D721Med (cell line): ENCODE measurements around the gene EPC2.

Experiments
- DNase-seq: peaks from one replicate; pipeline ENCODE4 v3.0.0; 2011; ENCODE audit warnings: low spot score; ENCODE audit not compliant: insufficient read length
- FAIRE-seq: peaks from 2 replicates; lab custom pipeline; 2011; peaks lifted over from hg19 to GRCh38; lab: Jason Lieb, UNC
- CTCF ChIP-seq: IDR thresholded peaks from 2 replicates; pipeline ENCODE4 v1.5.1; 2012; ENCODE audit warnings: mild to moderate bottlenecking, control low read depth; ENCODE audit not compliant: insufficient read depth; ENCODE audit errors: missing control alignments

The EPC2 gene, protein sequence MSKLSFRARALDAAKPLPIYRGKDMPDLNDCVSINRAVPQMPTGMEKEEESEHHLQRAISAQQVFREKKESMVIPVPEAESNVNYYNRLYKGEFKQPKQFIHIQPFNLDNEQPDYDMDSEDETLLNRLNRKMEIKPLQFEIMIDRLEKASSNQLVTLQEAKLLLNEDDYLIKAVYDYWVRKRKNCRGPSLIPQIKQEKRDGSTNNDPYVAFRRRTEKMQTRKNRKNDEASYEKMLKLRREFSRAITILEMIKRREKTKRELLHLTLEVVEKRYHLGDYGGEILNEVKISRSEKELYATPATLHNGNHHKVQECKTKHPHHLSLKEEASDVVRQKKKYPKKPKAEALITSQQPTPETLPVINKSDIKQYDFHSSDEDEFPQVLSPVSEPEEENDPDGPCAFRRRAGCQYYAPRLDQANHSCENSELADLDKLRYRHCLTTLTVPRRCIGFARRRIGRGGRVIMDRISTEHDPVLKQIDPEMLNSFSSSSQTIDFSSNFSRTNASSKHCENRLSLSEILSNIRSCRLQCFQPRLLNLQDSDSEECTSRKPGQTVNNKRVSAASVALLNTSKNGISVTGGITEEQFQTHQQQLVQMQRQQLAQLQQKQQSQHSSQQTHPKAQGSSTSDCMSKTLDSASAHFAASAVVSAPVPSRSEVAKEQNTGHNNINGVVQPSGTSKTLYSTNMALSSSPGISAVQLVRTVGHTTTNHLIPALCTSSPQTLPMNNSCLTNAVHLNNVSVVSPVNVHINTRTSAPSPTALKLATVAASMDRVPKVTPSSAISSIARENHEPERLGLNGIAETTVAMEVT

GRCh38 chr2:148643998-148644882 lies at the start of gene EPC2:
Gene EPC2 (plus strand): TSS chr2:148644751. CDS start chr2:148645018, 267 bp downstream.
- no peak for TF ChIP-seq CTCF
- FAIRE-seq (no peak), DNase-seq (peak; percentile 53)

DNA sequence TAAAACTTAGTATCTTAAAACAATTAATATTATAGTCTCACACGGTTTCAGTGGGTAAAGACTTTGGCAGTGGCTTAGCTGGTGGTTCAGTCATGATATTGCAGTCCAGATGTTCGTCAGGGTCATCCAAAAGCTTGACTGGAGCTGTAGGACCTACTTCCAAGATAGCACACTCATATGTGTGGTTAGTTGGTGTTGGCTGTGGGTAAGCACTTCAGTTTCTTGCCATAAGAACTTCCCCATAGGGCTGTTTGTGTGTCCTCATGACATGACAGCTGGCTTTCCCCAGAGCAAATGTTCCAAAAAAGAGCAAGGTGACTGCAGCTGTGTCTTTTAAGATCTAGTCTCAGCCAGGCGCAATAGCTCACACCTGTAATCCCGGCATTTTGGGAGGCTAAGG lies 48.5 kb upstream of the EPC2 start:
- DNase-seq (no peak), FAIRE-seq (no peak)
- no peak for TF ChIP-seq CTCF

DNA sequence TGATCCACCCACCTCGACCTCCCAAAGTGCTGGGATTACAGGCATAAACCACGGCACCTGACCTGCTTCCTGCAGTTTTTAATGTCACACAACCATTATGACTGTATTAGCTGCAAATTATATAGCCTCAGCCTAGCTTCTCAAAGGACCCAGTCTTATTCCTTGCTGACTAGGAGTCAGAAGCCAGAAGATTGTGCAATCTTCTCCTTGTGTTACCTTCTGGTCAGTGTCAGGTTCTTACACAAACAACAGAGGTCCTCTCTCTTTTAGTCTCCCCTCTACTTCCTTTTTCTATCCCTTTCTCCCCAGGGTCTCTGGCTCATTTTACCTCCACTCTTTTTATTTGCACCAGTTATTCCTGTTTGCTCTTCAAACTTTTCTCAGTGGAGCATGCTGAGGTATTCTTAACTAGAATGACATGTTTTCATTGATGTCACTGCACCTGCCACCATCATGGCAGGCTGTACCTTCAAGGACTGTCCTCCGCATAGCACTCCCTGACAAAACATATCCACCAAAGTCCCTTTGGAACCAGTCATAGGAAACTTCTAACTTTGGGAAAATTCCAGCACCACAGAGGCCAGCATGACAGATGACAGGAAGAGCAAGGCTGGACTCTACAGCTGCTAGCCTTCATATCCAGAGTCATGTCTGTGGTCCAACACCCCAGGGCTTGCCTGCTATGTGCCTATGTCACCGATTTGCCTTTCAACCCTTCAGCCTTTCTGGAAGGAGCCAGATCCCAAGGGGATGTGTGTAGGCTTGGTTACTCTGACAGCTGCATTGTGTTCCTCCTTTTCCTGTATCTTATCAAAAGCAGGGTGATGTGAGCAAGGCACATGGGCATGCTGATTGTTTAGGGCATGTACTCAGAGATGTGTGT lies 45.2 kb upstream of the EPC2 start:
- no peak for FAIRE-seq
- no peak for TF ChIP-seq CTCF
- no peak for DNase-seq

GRCh38 chr2:148602885-148603561 lies 41.5 kb upstream of the EPC2 start:
- FAIRE-seq = no peak
- no peak for TF ChIP-seq CTCF

GRCh38 chr2:148603562-148603920 lies 41.0 kb upstream of the EPC2 start:
- no peak for DNase-seq
- FAIRE-seq = no peak
- TF ChIP-seq CTCF = no peak

More at GRCh38 chr2:148602885-148603561, 41.5 kb upstream of the EPC2 start:
- no peak for DNase-seq
